Loucy (cell line): ENCODE measurements around the gene GDPD2.

Experiments
- H2AFZ ChIP-seq: fragments of 200-600 bp; sonication (generic); 2 replicates; pipeline ENCODE4 v1.6.0; 2016; ENCODE audit warnings: antibody characterized with exemption, mild to moderate bottlenecking, low read length, moderate library complexity
- H3F3A ChIP-seq: fragments of 200-600 bp; 2 replicates; pipeline ENCODE4 v1.6.0; 2016; ENCODE audit warnings: antibody characterized with exemption, low read depth, mild to moderate bottlenecking
- H3K27me3 ChIP-seq: fragments of 200-600 bp; sonication (generic); 2 replicates; pipeline ENCODE4 v1.6.1; 2014; ENCODE audit warnings: low read length, mild to moderate bottlenecking; ENCODE audit not compliant: insufficient read depth, poor library complexity, severe bottlenecking
- H3K36me3 ChIP-seq: fragments of 200-600 bp; sonication (generic); 2 replicates; pipeline ENCODE4 v1.6.1; 2016; ENCODE audit warnings: low read length; ENCODE audit not compliant: insufficient read depth
- H3K4me1 ChIP-seq: fragments of 200-600 bp; sonication (generic); 2 replicates; pipeline ENCODE4 v1.5.1; 2014; ENCODE audit warnings: low read length, mild to moderate bottlenecking; ENCODE audit not compliant: insufficient read depth, poor library complexity, severe bottlenecking
- H3K4me2 ChIP-seq: fragments of 200-600 bp; sonication (generic); 2 replicates; pipeline ENCODE4 v1.6.0; 2014; ENCODE audit warnings: antibody characterized with exemption, low read length, low read depth, mild to moderate bottlenecking; ENCODE audit not compliant: poor library complexity, severe bottlenecking
- H3K4me3 ChIP-seq: fragments of 200-600 bp; sonication (generic); 2 replicates; pipeline ENCODE4 v1.5.1; 2014; ENCODE audit warnings: low read length, mild to moderate bottlenecking, mixed read lengths; ENCODE audit not compliant: poor library complexity, severe bottlenecking
- H3K79me2 ChIP-seq: fragments of 200-600 bp; sonication (generic); 2 replicates; pipeline ENCODE4 v1.6.1; 2014; ENCODE audit warnings: low read length; ENCODE audit not compliant: insufficient read depth
- H3K9ac ChIP-seq: fragments of 200-600 bp; sonication (generic); 2 replicates; pipeline ENCODE4 v1.6.0; 2014; ENCODE audit warnings: mild to moderate bottlenecking, low read depth, low read length, moderate library complexity; ENCODE audit not compliant: poor library complexity, severe bottlenecking
- H3K9me2 ChIP-seq: fragments of 200-600 bp; sonication (generic); replicated peaks from 2 replicates; pipeline ENCODE4 v1.6.1; 2016; ENCODE audit warnings: low read depth, low read length, mixed read lengths
- H3K9me3 ChIP-seq: fragments of 200-600 bp; sonication (generic); 2 replicates; pipeline ENCODE4 v1.6.1; 2014; ENCODE audit warnings: mild to moderate bottlenecking, antibody characterized with exemption, low read length, low read depth; ENCODE audit not compliant: insufficient read depth
- H4K20me1 ChIP-seq: fragments of 200-600 bp; sonication (generic); 2 replicates; pipeline ENCODE4 v1.6.0; 2014; ENCODE audit warnings: antibody characterized with exemption, low read length, mild to moderate bottlenecking; ENCODE audit not compliant: insufficient read depth, poor library complexity, severe bottlenecking
- CTCF ChIP-seq: fragments of 200-600 bp; sonication (generic); conservative IDR thresholded peaks from 2 replicates; pipeline ENCODE4 v1.5.1; 2014; ENCODE audit warnings: mild to moderate bottlenecking, antibody characterized with exemption, low read length
- EZH2phosphoT487 ChIP-seq: fragments of 200-600 bp; IDR thresholded peaks from 2 replicates; pipeline ENCODE4 v1.6.1; 2018; ENCODE audit warnings: antibody characterized with exemption, mild to moderate bottlenecking, moderate library complexity, borderline replicate concordance

Gene GDPD2

GRCh38 chrX:70402721-70403120 is 20.4 kb upstream of the GDPD2 start:
- no peaks in the 10 kb centered on the region for H3K9me2 ChIP-seq
- no peaks in the 10 kb centered on the region for H3K27me3 ChIP-seq
- no peaks in the 10 kb centered on the region for H3K79me2 ChIP-seq
- TF ChIP-seq EZH2phosphoT487 (no peak), CTCF (no peak)
- H4K20me1 ChIP-seq: no peaks in the 10 kb centered on the region
- H3K9ac ChIP-seq: no peak overlapping the region
- no peaks in the 10 kb centered on the region for H3K4me1 ChIP-seq
- no peaks in the 10 kb centered on the region for H3K9me3 ChIP-seq
- H3K36me3 ChIP-seq: peaks cover 73% of the 10 kb centered on the region; the same call in 1 of the 2 replicates
- H3F3A ChIP-seq: no peaks in the 10 kb centered on the region
- no peak overlapping the region for H2AFZ ChIP-seq
- no peak overlapping the region for H3K4me2 ChIP-seq
- no peak overlapping the region for H3K4me3 ChIP-seq

DNA sequence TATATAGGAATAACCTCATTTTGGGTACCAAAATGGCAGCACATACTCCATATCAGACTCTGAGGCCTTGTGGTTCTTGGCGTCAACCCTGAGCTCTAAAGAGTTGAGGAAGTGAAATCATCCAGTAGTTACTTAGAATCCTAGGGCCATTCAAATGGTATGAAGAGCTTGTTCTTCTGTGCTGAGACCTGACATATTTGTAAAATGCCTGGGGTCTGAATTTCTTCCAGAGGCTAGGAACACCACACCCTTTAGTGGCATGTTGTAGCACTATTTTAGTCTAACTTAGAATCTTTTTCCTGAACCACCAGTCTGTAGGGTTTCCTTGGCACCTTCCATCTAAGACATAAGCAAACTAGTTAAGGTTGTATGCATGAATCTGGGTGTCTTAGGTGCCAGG is 18.1 kb upstream of the GDPD2 start:
- H3K36me3 ChIP-seq: peaks cover 75% of the 10 kb centered on the region; the same call in 1 of the 2 replicates

DNA sequence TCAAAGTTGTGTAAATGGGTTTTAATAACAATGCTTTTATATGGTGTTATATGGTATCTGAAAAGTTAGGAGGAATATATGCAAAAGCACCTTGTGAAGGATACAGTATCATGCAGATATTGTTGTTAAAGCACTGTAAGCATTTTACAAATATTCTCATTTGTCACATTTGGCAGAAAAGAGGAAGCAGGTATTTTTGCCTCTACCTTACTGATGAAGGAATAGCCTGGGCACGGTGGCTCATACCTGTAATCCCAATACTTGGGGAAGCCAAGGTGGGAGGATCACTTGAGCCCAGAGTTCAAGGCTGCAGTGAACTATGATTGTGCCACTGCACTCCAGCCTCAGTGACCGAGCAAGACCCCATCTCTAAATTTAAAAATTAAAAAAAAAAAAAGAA is 12.2 kb upstream of the GDPD2 start:
- Histone ChIP-seq H3K4me2 (no peak overlapping the region), H3K9me2 (no peaks in the 10 kb centered on the region), H3K9ac (no peak overlapping the region), H3K36me3 (peaks cover 49% of the 10 kb centered on the region; the same call in 1 of the 2 replicates), H3K9me3 (no peaks in the 10 kb centered on the region), H4K20me1 (no peaks in the 10 kb centered on the region), H3K79me2 (no peaks in the 10 kb centered on the region), H2AFZ (no peak overlapping the region), H3K4me1 (no peaks in the 10 kb centered on the region), H3F3A (no peaks in the 10 kb centered on the region), H3K4me3 (no peak overlapping the region), H3K27me3 (no peaks in the 10 kb centered on the region)
- TF ChIP-seq EZH2phosphoT487 (no peak), CTCF (no peak)

More for the DNA sequence above, 18.1 kb upstream of the GDPD2 start:
- H3F3A ChIP-seq: no peaks in the 10 kb centered on the region
- no peak overlapping the region for H3K4me3 ChIP-seq
- no peaks in the 10 kb centered on the region for H3K4me1 ChIP-seq
- no peaks in the 10 kb centered on the region for H4K20me1 ChIP-seq
- no peaks in the 10 kb centered on the region for H3K9me2 ChIP-seq
- no peak overlapping the region for H3K4me2 ChIP-seq
- no peaks in the 10 kb centered on the region for H3K9me3 ChIP-seq
- no peak overlapping the region for H2AFZ ChIP-seq
- H3K9ac ChIP-seq: no peak overlapping the region
- TF ChIP-seq EZH2phosphoT487 (no peak), CTCF (no peak)
- no peaks in the 10 kb centered on the region for H3K79me2 ChIP-seq
- no peaks in the 10 kb centered on the region for H3K27me3 ChIP-seq
